T-helper 2 cell (primary cell): ENCODE results near the gene ABLIM2.

Source experiments
- DNase-seq, 5 experiments: peaks; one replicate each; pipeline versions ENCODE4 v3.0.0 to v3.0.0-alpha.2; 2012 to 2022

The ABLIM2 gene

GRCh38 chr4:7971881-7972500, 186.6 kb downstream of the ABLIM2 start:
- no peak for DNase-seq

- peak in 1 of 5 experiments; percentile 30 for DNase-seq
Measured at GRCh38 chr4:7971159-7971631, 187.4 kb downstream of the ABLIM2 start.

GRCh38 chr4:7970361-7970946, 188.2 kb downstream of the ABLIM2 start:
- DNase-seq, result peak in 1 of 5 experiments; percentile 33

- DNase-seq, result no peak
Measured at GRCh38 chr4:7968262-7968896, 190.2 kb downstream of the ABLIM2 start.

GRCh38 chr4:7967501-7968261, 190.9 kb downstream of the ABLIM2 start:
- no peak for DNase-seq

GRCh38 chr4:7967063-7967440, 191.6 kb downstream of the ABLIM2 start:
- no peak for DNase-seq

- DNase-seq, result no peak
Measured at GRCh38 chr4:7966281-7967062, 192.1 kb downstream of the ABLIM2 start.

- DNase-seq, result peak in 4 of 5 experiments; percentile 17 to 67 (median 48)
Measured at GRCh38 chr4:7964890-7965662, 193.5 kb downstream of the ABLIM2 start.

- peak in 3 of 5 experiments; percentile 17 to 84 (median 23) for DNase-seq
Measured at GRCh38 chr4:7964459-7964858, 194.2 kb downstream of the ABLIM2 start.

GRCh38 chr4:7963691-7964090, 194.9 kb downstream of the ABLIM2 start:
- DNase-seq, result no peak

GRCh38 chr4:7962609-7963508, 195.8 kb downstream of the ABLIM2 start:
- no peak for DNase-seq

GRCh38 chr4:7960790-7961655, 197.6 kb downstream of the ABLIM2 start:
- peak in 3 of 5 experiments; percentile 36 to 91 (median 64) for DNase-seq

GRCh38 chr4:7960017-7960789, 198.4 kb downstream of the ABLIM2 start:
- no peak for DNase-seq

GRCh38 chr4:7959078-7959477, 199.5 kb downstream of the ABLIM2 start:
- DNase-seq, result no peak

- DNase-seq, result no peak
Measured at GRCh38 chr4:7956934-7957656, 201.5 kb downstream of the ABLIM2 start.

- DNase-seq, result no peak
Measured at GRCh38 chr4:7956270-7956808, 202.3 kb downstream of the ABLIM2 start.

GRCh38 chr4:7955393-7955792, 203.2 kb downstream of the ABLIM2 start:
- no peak for DNase-seq

GRCh38 chr4:7952615-7953014, 206.0 kb downstream of the ABLIM2 start:
- no peak for DNase-seq
